OCI-LY1 (cell line): ENCODE data around the gene DBN1.

Experiments used
- H2AFZ ChIP-seq: fragments of 200-600 bp; sonication (generic), shearing (Covaris generic); 2 replicates; pipeline ENCODE4 v1.6.0; 2014; ENCODE audit warnings: antibody characterized with exemption, mild to moderate bottlenecking, low read length
- H3F3A ChIP-seq: fragments of 200-600 bp; sonication (generic), shearing (Covaris generic); 2 replicates; pipeline ENCODE4 v1.6.0; 2014; ENCODE audit warnings: mild to moderate bottlenecking, antibody characterized with exemption, low read length, moderate library complexity; ENCODE audit not compliant: insufficient read depth
- H3K27ac ChIP-seq: fragments of 200-600 bp; sonication (generic); 2 replicates; pipeline ENCODE4 v1.5.1; 2014; ENCODE audit warnings: low read length, mixed run types, mild to moderate bottlenecking, low read depth; ENCODE audit not compliant: poor library complexity, severe bottlenecking
- H3K27me3 ChIP-seq: fragments of 200-600 bp; sonication (generic); 2 replicates; pipeline ENCODE4 v1.6.0; 2014; ENCODE audit warnings: antibody characterized with exemption, mild to moderate bottlenecking, low read length, moderate library complexity; ENCODE audit not compliant: insufficient read depth
- H3K36me3 ChIP-seq: fragments of 200-600 bp; sonication (generic); 2 replicates; pipeline ENCODE4 v1.6.1; 2014; ENCODE audit warnings: mild to moderate bottlenecking, antibody characterized with exemption, low read length, moderate library complexity, mixed read lengths; ENCODE audit not compliant: insufficient read depth
- H3K4me1 ChIP-seq: fragments of 200-600 bp; sonication (generic); 2 replicates; pipeline ENCODE4 v1.5.1; 2014; ENCODE audit warnings: mild to moderate bottlenecking, low read length, moderate library complexity; ENCODE audit not compliant: insufficient read depth, severe bottlenecking
- H3K4me2 ChIP-seq: fragments of 200-600 bp; sonication (generic), shearing (Covaris generic); 2 replicates; pipeline ENCODE4 v1.6.1; 2014; ENCODE audit warnings: low read length
- H3K4me3 ChIP-seq: fragments of 200-600 bp; sonication (generic); 2 replicates; pipeline ENCODE4 v1.5.1; 2014; ENCODE audit warnings: low read length, low read depth, mild to moderate bottlenecking, mixed read lengths; ENCODE audit not compliant: poor library complexity, severe bottlenecking
- H3K79me2 ChIP-seq: fragments of 200-600 bp; shearing (Covaris generic); 2 replicates; pipeline ENCODE4 v1.6.1; 2016; ENCODE audit warnings: mixed run types, low read length, mixed read lengths; ENCODE audit not compliant: insufficient read depth
- H3K9ac ChIP-seq: fragments of 200-600 bp; sonication (generic), shearing (Covaris generic); 2 replicates; pipeline ENCODE4 v1.6.1; 2014; ENCODE audit warnings: mild to moderate bottlenecking, low read length, mixed read lengths
- H3K9me2 ChIP-seq: fragments of 200-600 bp; sonication (generic), shearing (Covaris generic); 2 replicates; pipeline ENCODE4 v1.6.1; 2014; ENCODE audit warnings: low read depth, mild to moderate bottlenecking, low read length, mixed read lengths
- H3K9me3 ChIP-seq: fragments of 200-600 bp; shearing (Covaris generic); 2 replicates; pipeline ENCODE4 v1.6.1; 2014; ENCODE audit warnings: low read length, mixed read lengths
- H4K20me1 ChIP-seq: fragments of 200-600 bp; sonication (generic), shearing (Covaris generic); 2 replicates; pipeline ENCODE4 v1.6.0; 2016; ENCODE audit warnings: mild to moderate bottlenecking, low read length; ENCODE audit not compliant: insufficient read depth
- EZH2 ChIP-seq: fragments of 200-600 bp; sonication (generic), shearing (Covaris generic); IDR thresholded peaks from 2 replicates; pipeline ENCODE4 v1.8.0; 2017; ENCODE audit warnings: borderline replicate concordance, mixed run types, mild to moderate bottlenecking, antibody characterized with exemption, low read length, moderate library complexity, mixed read lengths
- TF ChIP-seq, protein P1 (sequence below): fragments of 200-600 bp; sonication (generic), shearing (Covaris generic); IDR thresholded peaks from 2 replicates; pipeline ENCODE4 v1.5.1; 2017; ENCODE audit warnings: mild to moderate bottlenecking, antibody characterized with exemption, low read length, moderate library complexity, mixed read lengths

DBN1 gene

DNA sequence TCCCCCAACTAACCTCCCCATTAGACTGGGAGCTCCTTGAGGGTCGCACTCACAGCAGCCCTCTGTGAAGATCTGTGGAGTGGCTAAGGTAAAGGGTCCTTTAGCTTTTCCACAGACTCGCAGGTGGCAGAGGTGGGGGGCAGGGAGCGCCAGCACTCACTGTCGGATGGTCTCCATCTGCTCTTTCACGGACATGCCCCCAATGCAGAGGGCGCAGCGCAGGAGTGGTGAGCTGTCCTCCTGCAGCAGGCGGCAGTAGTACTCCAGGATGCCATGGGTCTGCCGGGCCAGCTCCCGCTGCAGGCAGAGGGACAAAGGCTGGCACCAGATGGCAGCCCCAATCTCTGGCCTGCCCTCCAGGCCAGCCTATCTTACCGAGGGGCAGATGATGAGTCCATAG lies 41.1 kb upstream of the DBN1 start:
- H3K4me3 ChIP-seq = peak overlapping the region; percentile 83
- H3K9ac ChIP-seq = no peak overlapping the region
- H3K27me3 ChIP-seq = no peaks in the 10 kb centered on the region
- TF ChIP-seq, protein P1, sequence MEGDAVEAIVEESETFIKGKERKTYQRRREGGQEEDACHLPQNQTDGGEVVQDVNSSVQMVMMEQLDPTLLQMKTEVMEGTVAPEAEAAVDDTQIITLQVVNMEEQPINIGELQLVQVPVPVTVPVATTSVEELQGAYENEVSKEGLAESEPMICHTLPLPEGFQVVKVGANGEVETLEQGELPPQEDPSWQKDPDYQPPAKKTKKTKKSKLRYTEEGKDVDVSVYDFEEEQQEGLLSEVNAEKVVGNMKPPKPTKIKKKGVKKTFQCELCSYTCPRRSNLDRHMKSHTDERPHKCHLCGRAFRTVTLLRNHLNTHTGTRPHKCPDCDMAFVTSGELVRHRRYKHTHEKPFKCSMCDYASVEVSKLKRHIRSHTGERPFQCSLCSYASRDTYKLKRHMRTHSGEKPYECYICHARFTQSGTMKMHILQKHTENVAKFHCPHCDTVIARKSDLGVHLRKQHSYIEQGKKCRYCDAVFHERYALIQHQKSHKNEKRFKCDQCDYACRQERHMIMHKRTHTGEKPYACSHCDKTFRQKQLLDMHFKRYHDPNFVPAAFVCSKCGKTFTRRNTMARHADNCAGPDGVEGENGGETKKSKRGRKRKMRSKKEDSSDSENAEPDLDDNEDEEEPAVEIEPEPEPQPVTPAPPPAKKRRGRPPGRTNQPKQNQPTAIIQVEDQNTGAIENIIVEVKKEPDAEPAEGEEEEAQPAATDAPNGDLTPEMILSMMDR = no peak
- TF ChIP-seq EZH2 = no peak
- H3F3A ChIP-seq = no peaks in the 10 kb centered on the region
- no peaks in the 10 kb centered on the region for H4K20me1 ChIP-seq
- H3K9me2 ChIP-seq = no peaks in the 10 kb centered on the region
- H2AFZ ChIP-seq = no peak overlapping the region
- no peaks in the 10 kb centered on the region for H3K9me3 ChIP-seq
- peaks cover 51% of the 10 kb centered on the region for H3K4me1 ChIP-seq
- peaks cover 49% of the 10 kb centered on the region for H3K36me3 ChIP-seq
- peak overlapping the region; percentile 73; the same call in 1 of the 2 replicates for H3K4me2 ChIP-seq
- no peak overlapping the region for H3K27ac ChIP-seq
- peaks cover 7% of the 10 kb centered on the region for H3K79me2 ChIP-seq

DNA sequence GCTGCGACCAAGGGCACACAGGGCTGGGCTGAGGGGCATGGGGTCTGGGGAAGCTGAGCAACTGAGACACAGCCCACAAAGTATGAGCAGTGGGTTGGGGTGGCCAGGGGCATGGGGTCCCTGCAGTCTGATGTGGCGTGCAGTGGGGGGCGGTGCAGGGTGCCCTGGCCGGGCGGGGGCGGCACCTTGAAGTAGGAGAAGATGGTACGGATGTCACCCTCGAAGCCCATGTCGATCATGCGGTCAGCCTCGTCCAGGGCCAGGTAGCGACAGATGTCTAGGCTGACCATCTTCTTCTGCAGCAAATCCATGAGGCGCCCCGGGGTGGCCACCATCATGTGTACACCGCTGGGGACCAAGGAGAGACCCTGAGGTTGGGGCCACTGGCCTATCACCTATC lies 40.1 kb upstream of the DBN1 start:
- no peak overlapping the region for H2AFZ ChIP-seq
- no peak overlapping the region for H3K4me3 ChIP-seq
- no peaks in the 10 kb centered on the region for H3F3A ChIP-seq
- H3K9me2 ChIP-seq = no peaks in the 10 kb centered on the region
- peaks cover 7% of the 10 kb centered on the region for H3K79me2 ChIP-seq
- H3K9ac ChIP-seq = no peak overlapping the region
- no peak overlapping the region for H3K27ac ChIP-seq
- no peak overlapping the region for H3K4me2 ChIP-seq
- no peaks in the 10 kb centered on the region for H3K9me3 ChIP-seq
- TF ChIP-seq, protein P1 = no peak
- no peak for TF ChIP-seq EZH2
- H4K20me1 ChIP-seq = no peaks in the 10 kb centered on the region
- H3K36me3 ChIP-seq = peaks cover 51% of the 10 kb centered on the region
- no peaks in the 10 kb centered on the region for H3K27me3 ChIP-seq
- peaks cover 53% of the 10 kb centered on the region for H3K4me1 ChIP-seq

DNA sequence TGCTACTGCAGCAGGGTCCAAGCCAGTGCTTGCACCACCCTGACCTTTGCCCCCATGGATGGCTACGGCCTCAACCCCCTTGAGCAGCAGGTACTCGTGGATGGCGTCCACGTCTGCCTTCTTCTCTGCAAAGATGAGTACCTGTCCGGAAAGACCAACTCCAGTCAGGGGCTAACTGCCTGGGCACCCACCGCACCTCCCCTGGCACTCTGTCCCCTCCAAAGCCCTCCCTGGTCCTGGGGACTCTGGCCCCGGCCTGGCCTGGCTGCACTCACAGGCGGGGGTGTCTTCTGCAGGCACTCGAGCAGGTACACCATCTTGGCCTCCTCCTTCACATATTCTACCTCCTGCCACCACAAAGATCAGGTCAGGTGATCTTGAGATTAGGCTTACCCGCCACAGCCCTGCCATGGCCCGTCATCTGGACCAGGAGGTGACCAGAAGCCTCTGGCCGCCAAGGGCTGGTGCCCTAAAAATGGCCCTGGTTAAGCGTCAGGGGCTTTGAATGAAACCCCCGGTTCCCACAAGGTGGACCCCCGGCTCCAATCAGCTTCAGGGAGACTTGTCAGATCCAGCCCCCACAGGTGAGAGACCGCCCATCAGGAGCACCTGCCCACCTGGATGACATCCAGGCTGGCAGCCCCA lies 39.4 kb upstream of the DBN1 start:
- no peaks in the 10 kb centered on the region for H3F3A ChIP-seq
- no peak overlapping the region for H2AFZ ChIP-seq
- no peak for TF ChIP-seq EZH2
- TF ChIP-seq, protein P1 = no peak
- H3K27ac ChIP-seq = no peak overlapping the region
- peaks cover 59% of the 10 kb centered on the region for H3K4me1 ChIP-seq
- no peak overlapping the region for H3K4me2 ChIP-seq
- H3K4me3 ChIP-seq = no peak overlapping the region
- no peaks in the 10 kb centered on the region for H3K27me3 ChIP-seq
- H3K36me3 ChIP-seq = peaks cover 57% of the 10 kb centered on the region
- H3K9me3 ChIP-seq = no peaks in the 10 kb centered on the region
- no peaks in the 10 kb centered on the region for H3K9me2 ChIP-seq
- peaks cover 7% of the 10 kb centered on the region for H3K79me2 ChIP-seq
- H4K20me1 ChIP-seq = no peaks in the 10 kb centered on the region
- H3K9ac ChIP-seq = no peak overlapping the region
